Neural cell (in vitro differentiated cells): Measurements from ENCODE around the gene LONRF2. TPM values are rescaled to one million over a fixed set of nuclear protein-coding genes. Genes with fewer than 3 reads are reported as not detected.

Experiments used
- H2AFZ ChIP-seq: fragments of 200-600, 300-800 bp; sonication (generic), shearing (Covaris generic); 2 replicates; pipeline ENCODE4 v1.6.0; 2014; ENCODE audit warnings: low read depth, mild to moderate bottlenecking, antibody characterized with exemption, low read length, moderate library complexity
- H3F3A ChIP-seq: fragments of 200-600 bp; shearing (Covaris generic); 2 replicates; pipeline ENCODE4 v1.6.1; 2016; ENCODE audit warnings: mild to moderate bottlenecking, moderate library complexity, mixed read lengths, antibody characterized with exemption, low read length; ENCODE audit not compliant: insufficient read depth, poor library complexity, severe bottlenecking
- H3K27ac ChIP-seq: fragments of 200-600, 300-800 bp; sonication (generic), shearing (Covaris generic); 2 replicates; pipeline ENCODE4 v1.5.1; 2014; ENCODE audit warnings: mild to moderate bottlenecking, low read length, moderate library complexity
- H3K27me3 ChIP-seq: fragments of 300-800, 200-600 bp; sonication (generic), shearing (Covaris generic); 2 replicates; pipeline ENCODE4 v1.6.0; 2014; ENCODE audit warnings: mild to moderate bottlenecking, low read depth, low read length, moderate library complexity; ENCODE audit not compliant: insufficient read depth
- H3K36me3 ChIP-seq: fragments of 300-800, 200-600 bp; sonication (generic), shearing (Covaris generic); 2 replicates; pipeline ENCODE4 v1.5.1; 2014; ENCODE audit warnings: mild to moderate bottlenecking, antibody characterized with exemption, low read length, moderate library complexity; ENCODE audit not compliant: insufficient read depth
- H3K4me2 ChIP-seq: fragments of 300-800, 200-600 bp; sonication (generic), shearing (Covaris generic); 2 replicates; pipeline ENCODE4 v1.6.0; 2014; ENCODE audit warnings: mild to moderate bottlenecking, low read length
- H3K4me3 ChIP-seq: fragments of 300-800, 200-600 bp; sonication (generic), shearing (Covaris generic); 2 replicates; pipeline ENCODE4 v1.5.1; 2014; ENCODE audit warnings: mild to moderate bottlenecking, low read length, moderate library complexity
- H3K79me2 ChIP-seq: fragments of 200-600 bp; shearing (Covaris generic); replicated peaks from 2 replicates; pipeline ENCODE4 v1.6.0; 2014; ENCODE audit warnings: mild to moderate bottlenecking, low read length, moderate library complexity; ENCODE audit not compliant: insufficient read depth
- H3K9ac ChIP-seq: fragments of 300-800, 200-600 bp; sonication (generic), shearing (Covaris generic); 2 replicates; pipeline ENCODE4 v1.6.1; 2016; ENCODE audit warnings: mild to moderate bottlenecking, low read length, mixed read lengths
- H3K9me2 ChIP-seq: fragments of 200-600 bp; shearing (Covaris generic); 2 replicates; pipeline ENCODE4 v1.6.1; 2016; ENCODE audit warnings: mild to moderate bottlenecking, low read length, mixed read lengths; ENCODE audit not compliant: insufficient read depth
- H3K9me3 ChIP-seq: fragments of 200-600, 300-800 bp; sonication (generic), shearing (Covaris generic); 2 replicates; pipeline ENCODE4 v1.6.1; 2016; ENCODE audit warnings: mild to moderate bottlenecking, mixed run types, low read length, moderate library complexity, mixed read lengths
- H4K20me1 ChIP-seq: fragments of 200-600 bp; shearing (Covaris generic); 2 replicates; pipeline ENCODE4 v1.6.1; 2016; ENCODE audit warnings: mild to moderate bottlenecking, mixed run types; ENCODE audit not compliant: insufficient read depth
- EP300 ChIP-seq: fragments of 450-650 bp; conservative IDR thresholded peaks from 2 replicates; pipeline ENCODE4 v1.6.1; 2014; ENCODE audit warnings: antibody characterized with exemption, mild to moderate bottlenecking, moderate library complexity; ENCODE audit not compliant: poor library complexity, severe bottlenecking
- EZH2 ChIP-seq: fragments of 200-600, 300-800 bp; shearing (Covaris generic), sonication (generic); IDR thresholded peaks from 2 replicates; pipeline ENCODE4 v1.6.1; 2014; ENCODE audit warnings: antibody characterized with exemption, low read length, borderline replicate concordance, mild to moderate bottlenecking; ENCODE audit not compliant: insufficient read depth, poor library complexity, severe bottlenecking
- MXI1 ChIP-seq: fragments of 450-650 bp; conservative IDR thresholded peaks from 2 replicates; pipeline ENCODE4 v1.6.1; 2014; ENCODE audit warnings: antibody characterized with exemption, mild to moderate bottlenecking; ENCODE audit not compliant: poor library complexity, severe bottlenecking
- POLR2AphosphoS5 ChIP-seq: IDR thresholded peaks from 2 replicates; pipeline ENCODE4 v1.6.1; 2012
- RAD21 ChIP-seq: fragments of 450-650 bp; conservative IDR thresholded peaks from 2 replicates; pipeline ENCODE4 v1.6.1; 2014; ENCODE audit warnings: antibody characterized with exemption, mild to moderate bottlenecking, moderate library complexity
- SMC3 ChIP-seq: fragments of 450-650 bp; conservative IDR thresholded peaks from 2 replicates; pipeline ENCODE4 v1.6.1; 2014; ENCODE audit warnings: antibody characterized with exemption, mild to moderate bottlenecking, moderate library complexity; ENCODE audit not compliant: poor library complexity
- TAF1 ChIP-seq: IDR thresholded peaks from 2 replicates; pipeline ENCODE4 v1.6.1; 2012; ENCODE audit warnings: low read depth
- polyA plus RNA-seq: library from polyadenylated mRNA; depleted of rRNA; stranded (reverse); fragments of >200 nt; gene quantifications from 2 replicates; pipeline ENCODE4 v1.2.3, GENCODE V29; 2014
- TF ChIP-seq, protein P1 (sequence below): fragments of 450-650 bp; IDR thresholded peaks from 2 replicates; pipeline ENCODE4 v1.5.1; 2014; ENCODE audit warnings: antibody characterized with exemption, mild to moderate bottlenecking, moderate library complexity; ENCODE audit not compliant: poor library complexity, severe bottlenecking
- TF ChIP-seq, protein P2 (sequence below): IDR thresholded peaks from 2 replicates; pipeline ENCODE4 v1.6.1; 2012; ENCODE audit warnings: borderline replicate concordance

Gene LONRF2
- polyA plus RNA-seq, 1 donor from 2014 or later = 20.7 TPM

DNA sequence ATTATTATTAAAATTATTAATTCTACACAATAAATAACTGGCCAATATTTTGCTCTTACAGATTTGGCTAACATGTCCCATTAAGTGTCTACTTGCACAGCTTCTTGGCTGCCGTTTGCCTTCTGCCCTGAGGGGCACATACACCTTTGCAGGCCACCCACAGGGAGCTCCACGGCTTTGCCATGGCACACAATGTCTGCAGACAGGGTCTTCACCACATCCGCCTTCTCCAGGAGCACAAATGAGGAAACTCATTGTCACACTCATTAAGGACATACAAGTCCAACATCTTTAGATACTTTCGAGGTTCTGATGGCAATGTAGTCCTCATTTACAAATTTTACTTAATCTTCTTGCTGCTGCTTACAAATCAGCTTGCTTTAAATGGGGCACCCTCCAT is 45.6 kb downstream of the LONRF2 start:
- H2AFZ ChIP-seq = no peak overlapping the region
- no peak overlapping the region for H3K9ac ChIP-seq
- no peak for TF ChIP-seq EZH2
- TF ChIP-seq POLR2AphosphoS5 = no peak
- TF ChIP-seq SMC3 = no peak
- TF ChIP-seq, protein P1, sequence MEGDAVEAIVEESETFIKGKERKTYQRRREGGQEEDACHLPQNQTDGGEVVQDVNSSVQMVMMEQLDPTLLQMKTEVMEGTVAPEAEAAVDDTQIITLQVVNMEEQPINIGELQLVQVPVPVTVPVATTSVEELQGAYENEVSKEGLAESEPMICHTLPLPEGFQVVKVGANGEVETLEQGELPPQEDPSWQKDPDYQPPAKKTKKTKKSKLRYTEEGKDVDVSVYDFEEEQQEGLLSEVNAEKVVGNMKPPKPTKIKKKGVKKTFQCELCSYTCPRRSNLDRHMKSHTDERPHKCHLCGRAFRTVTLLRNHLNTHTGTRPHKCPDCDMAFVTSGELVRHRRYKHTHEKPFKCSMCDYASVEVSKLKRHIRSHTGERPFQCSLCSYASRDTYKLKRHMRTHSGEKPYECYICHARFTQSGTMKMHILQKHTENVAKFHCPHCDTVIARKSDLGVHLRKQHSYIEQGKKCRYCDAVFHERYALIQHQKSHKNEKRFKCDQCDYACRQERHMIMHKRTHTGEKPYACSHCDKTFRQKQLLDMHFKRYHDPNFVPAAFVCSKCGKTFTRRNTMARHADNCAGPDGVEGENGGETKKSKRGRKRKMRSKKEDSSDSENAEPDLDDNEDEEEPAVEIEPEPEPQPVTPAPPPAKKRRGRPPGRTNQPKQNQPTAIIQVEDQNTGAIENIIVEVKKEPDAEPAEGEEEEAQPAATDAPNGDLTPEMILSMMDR = no peak
- TF ChIP-seq, protein P2, sequence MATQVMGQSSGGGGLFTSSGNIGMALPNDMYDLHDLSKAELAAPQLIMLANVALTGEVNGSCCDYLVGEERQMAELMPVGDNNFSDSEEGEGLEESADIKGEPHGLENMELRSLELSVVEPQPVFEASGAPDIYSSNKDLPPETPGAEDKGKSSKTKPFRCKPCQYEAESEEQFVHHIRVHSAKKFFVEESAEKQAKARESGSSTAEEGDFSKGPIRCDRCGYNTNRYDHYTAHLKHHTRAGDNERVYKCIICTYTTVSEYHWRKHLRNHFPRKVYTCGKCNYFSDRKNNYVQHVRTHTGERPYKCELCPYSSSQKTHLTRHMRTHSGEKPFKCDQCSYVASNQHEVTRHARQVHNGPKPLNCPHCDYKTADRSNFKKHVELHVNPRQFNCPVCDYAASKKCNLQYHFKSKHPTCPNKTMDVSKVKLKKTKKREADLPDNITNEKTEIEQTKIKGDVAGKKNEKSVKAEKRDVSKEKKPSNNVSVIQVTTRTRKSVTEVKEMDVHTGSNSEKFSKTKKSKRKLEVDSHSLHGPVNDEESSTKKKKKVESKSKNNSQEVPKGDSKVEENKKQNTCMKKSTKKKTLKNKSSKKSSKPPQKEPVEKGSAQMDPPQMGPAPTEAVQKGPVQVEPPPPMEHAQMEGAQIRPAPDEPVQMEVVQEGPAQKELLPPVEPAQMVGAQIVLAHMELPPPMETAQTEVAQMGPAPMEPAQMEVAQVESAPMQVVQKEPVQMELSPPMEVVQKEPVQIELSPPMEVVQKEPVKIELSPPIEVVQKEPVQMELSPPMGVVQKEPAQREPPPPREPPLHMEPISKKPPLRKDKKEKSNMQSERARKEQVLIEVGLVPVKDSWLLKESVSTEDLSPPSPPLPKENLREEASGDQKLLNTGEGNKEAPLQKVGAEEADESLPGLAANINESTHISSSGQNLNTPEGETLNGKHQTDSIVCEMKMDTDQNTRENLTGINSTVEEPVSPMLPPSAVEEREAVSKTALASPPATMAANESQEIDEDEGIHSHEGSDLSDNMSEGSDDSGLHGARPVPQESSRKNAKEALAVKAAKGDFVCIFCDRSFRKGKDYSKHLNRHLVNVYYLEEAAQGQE = no peak
- TF ChIP-seq RAD21 = no peak
- TF ChIP-seq TAF1 = no peak

DNA sequence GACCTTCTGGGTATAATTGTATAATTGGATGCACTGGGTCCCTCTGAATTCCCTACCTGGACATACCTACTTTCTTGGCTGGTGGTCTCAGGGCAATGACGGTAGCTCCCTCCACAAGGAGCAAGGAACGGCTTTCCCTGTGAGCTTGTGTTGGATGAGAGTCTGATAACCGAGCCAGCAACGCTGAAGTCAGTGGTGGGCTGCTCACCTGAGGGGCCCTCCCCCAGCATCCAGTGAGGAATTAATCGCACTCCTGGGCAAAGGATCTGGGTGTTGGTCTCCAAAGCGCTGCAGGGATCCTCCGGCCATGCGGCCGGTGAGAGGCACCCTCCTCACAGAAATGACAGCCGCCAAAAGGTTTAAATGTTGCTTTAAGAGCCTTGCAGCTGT is 47.1 kb downstream of the LONRF2 start:
- TF ChIP-seq, protein P1 = no peak
- TF ChIP-seq, protein P2 = no peak
- no peak for TF ChIP-seq EP300
- TF ChIP-seq MXI1 = no peak
- no peak for TF ChIP-seq POLR2AphosphoS5
- TF ChIP-seq TAF1 = no peak
- no peak for TF ChIP-seq SMC3
- no peak for TF ChIP-seq EZH2
- TF ChIP-seq RAD21 = no peak
- H3K4me3 ChIP-seq = no peak overlapping the region
- no peaks in the 10 kb centered on the region for H3K79me2 ChIP-seq
- H2AFZ ChIP-seq = no peak overlapping the region
- no peaks in the 10 kb centered on the region for H4K20me1 ChIP-seq
- H3F3A ChIP-seq = no peaks in the 10 kb centered on the region
- no peaks in the 10 kb centered on the region for H3K27me3 ChIP-seq
- H3K9ac ChIP-seq = no peak overlapping the region
- no peak overlapping the region for H3K4me2 ChIP-seq
- H3K9me3 ChIP-seq = no peaks in the 10 kb centered on the region
- no peak overlapping the region for H3K27ac ChIP-seq
- H3K9me2 ChIP-seq = no peaks in the 10 kb centered on the region
- no peaks in the 10 kb centered on the region for H3K36me3 ChIP-seq

More for the DNA sequence above, 45.6 kb downstream of the LONRF2 start:
- Histone ChIP-seq H3K9me2 (no peaks in the 10 kb centered on the region), H3K9me3 (no peaks in the 10 kb centered on the region), H3K27me3 (no peaks in the 10 kb centered on the region), H3K4me3 (no peak overlapping the region), H3K36me3 (no peaks in the 10 kb centered on the region), H3K79me2 (no peaks in the 10 kb centered on the region), H4K20me1 (no peaks in the 10 kb centered on the region), H3F3A (no peaks in the 10 kb centered on the region), H3K27ac (no peak overlapping the region), H3K4me2 (no peak overlapping the region)
